ENCODE results near the gene INHBB.

Gene INHBB

DNA sequence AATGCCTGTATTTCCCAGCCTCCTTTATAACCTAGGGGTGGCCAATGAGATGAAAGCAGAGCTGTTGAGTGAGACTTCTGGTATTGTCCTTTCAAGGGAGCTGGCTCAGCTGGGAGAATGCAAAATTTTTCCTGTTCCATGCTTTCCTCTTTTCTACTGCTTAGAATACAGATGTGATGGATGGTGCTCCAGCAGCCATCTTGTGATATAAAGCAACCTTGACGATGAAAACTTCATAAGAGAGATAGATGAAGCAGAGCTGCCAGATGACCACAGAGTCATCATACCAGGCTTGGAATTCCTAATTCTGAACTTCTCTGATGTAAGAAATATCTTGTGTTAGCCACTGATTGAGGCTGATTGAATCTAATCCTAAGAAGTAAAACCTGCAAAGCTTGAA is 11.9 kb upstream of the INHBB start:
- TF ChIP-seq POLR2AphosphoS5 (IDR thresholded peaks at IDR 0.05; ENCODE audit: low read depth) (no peak), SPI1 (IDR thresholded peaks at IDR 0.05; ENCODE audit: borderline replicate concordance, low read depth) (no peak), GABPA (IDR thresholded peaks at IDR 0.05; ENCODE audit: low read depth) (no peak)
- TF ChIP-seq, protein P1, sequence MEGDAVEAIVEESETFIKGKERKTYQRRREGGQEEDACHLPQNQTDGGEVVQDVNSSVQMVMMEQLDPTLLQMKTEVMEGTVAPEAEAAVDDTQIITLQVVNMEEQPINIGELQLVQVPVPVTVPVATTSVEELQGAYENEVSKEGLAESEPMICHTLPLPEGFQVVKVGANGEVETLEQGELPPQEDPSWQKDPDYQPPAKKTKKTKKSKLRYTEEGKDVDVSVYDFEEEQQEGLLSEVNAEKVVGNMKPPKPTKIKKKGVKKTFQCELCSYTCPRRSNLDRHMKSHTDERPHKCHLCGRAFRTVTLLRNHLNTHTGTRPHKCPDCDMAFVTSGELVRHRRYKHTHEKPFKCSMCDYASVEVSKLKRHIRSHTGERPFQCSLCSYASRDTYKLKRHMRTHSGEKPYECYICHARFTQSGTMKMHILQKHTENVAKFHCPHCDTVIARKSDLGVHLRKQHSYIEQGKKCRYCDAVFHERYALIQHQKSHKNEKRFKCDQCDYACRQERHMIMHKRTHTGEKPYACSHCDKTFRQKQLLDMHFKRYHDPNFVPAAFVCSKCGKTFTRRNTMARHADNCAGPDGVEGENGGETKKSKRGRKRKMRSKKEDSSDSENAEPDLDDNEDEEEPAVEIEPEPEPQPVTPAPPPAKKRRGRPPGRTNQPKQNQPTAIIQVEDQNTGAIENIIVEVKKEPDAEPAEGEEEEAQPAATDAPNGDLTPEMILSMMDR (IDR thresholded peaks at IDR 0.05; ENCODE audit: insufficient read depth, low read length) = no peak
- TF ChIP-seq, protein P2, sequence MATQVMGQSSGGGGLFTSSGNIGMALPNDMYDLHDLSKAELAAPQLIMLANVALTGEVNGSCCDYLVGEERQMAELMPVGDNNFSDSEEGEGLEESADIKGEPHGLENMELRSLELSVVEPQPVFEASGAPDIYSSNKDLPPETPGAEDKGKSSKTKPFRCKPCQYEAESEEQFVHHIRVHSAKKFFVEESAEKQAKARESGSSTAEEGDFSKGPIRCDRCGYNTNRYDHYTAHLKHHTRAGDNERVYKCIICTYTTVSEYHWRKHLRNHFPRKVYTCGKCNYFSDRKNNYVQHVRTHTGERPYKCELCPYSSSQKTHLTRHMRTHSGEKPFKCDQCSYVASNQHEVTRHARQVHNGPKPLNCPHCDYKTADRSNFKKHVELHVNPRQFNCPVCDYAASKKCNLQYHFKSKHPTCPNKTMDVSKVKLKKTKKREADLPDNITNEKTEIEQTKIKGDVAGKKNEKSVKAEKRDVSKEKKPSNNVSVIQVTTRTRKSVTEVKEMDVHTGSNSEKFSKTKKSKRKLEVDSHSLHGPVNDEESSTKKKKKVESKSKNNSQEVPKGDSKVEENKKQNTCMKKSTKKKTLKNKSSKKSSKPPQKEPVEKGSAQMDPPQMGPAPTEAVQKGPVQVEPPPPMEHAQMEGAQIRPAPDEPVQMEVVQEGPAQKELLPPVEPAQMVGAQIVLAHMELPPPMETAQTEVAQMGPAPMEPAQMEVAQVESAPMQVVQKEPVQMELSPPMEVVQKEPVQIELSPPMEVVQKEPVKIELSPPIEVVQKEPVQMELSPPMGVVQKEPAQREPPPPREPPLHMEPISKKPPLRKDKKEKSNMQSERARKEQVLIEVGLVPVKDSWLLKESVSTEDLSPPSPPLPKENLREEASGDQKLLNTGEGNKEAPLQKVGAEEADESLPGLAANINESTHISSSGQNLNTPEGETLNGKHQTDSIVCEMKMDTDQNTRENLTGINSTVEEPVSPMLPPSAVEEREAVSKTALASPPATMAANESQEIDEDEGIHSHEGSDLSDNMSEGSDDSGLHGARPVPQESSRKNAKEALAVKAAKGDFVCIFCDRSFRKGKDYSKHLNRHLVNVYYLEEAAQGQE (IDR thresholded peaks at IDR 0.05; ENCODE audit: insufficient replicate concordance, low read depth) = no peak

DNA sequence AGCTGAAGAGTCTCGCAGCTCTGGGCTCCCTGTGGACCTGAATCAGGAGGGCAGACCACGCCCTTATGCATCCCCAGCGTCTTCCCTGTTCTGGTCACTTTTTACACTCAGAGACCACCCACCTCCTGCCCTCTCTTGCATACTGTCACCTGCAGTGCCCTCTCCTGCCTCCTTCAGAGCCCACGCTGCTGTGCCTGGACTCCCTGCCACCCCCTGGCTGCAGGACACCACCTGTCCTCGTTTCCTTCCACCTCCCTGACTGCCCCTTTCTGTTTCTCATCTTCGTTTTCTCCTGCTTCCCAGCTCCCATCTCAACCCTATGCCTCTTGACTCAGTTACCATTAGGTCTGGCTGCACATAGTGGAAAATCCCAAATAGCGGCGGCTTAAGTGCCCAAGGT is 9.2 kb upstream of the INHBB start:
- peak overlapping the region; percentile 71 for H3K27ac ChIP-seq (replicated peaks)
- TF ChIP-seq POLR2AphosphoS5 (IDR thresholded peaks at IDR 0.05; ENCODE audit: low read depth) = no peak
- TF ChIP-seq, protein P2 (IDR thresholded peaks at IDR 0.05; ENCODE audit: insufficient replicate concordance, low read depth) = no peak
- TF ChIP-seq GABPA (IDR thresholded peaks at IDR 0.05; ENCODE audit: low read depth) = no peak
- DNase-seq (ENCODE audit: low read depth in 1 of 2, low spot score in 1 of 2) = no peak

More for the DNA sequence above, 11.9 kb upstream of the INHBB start:
- Histone ChIP-seq H3K27ac (replicated peaks) (no peak overlapping the region), H3K4me3 (replicated peaks; ENCODE audit: insufficient read depth, low read length) (no peak overlapping the region), H3K27me3 (ENCODE audit: insufficient read depth, poor library complexity, severe bottlenecking) (no peaks in the 10 kb centered on the region)
- no peak for DNase-seq (ENCODE audit: low read depth in 1 of 2, low spot score in 1 of 2)

DNA sequence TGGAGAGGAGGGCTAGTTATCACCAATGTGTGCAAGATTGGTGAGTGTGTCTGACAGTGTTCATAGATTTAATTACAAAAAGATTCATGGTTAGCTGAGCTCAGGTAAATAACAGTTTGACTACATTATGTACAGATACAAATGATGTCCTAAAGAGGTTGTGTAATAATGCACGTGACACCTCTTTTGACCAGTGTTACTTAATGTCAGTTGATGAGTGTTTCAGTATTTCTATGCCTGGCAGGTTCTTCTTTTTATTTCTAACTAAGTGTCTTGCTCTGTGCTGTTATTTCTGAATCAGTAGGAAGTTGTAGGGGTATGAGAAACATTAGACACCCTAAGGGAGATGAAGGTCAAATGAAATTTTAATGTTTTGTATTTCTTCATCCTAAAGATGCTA is 7.9 kb upstream of the INHBB start:
- DNase-seq (ENCODE audit: low read depth in 1 of 2, low spot score in 1 of 2) = peak; percentile 53 to 68
- TF ChIP-seq, protein P2 (IDR thresholded peaks at IDR 0.05; ENCODE audit: insufficient replicate concordance, low read depth) = no peak
- no peak for TF ChIP-seq POLR2AphosphoS5 (IDR thresholded peaks at IDR 0.05; ENCODE audit: low read depth)
- TF ChIP-seq SPI1 (IDR thresholded peaks at IDR 0.05; ENCODE audit: borderline replicate concordance, low read depth) = no peak
- TF ChIP-seq GABPA (IDR thresholded peaks at IDR 0.05; ENCODE audit: low read depth) = no peak
- TF ChIP-seq, protein P1 (IDR thresholded peaks at IDR 0.05; ENCODE audit: insufficient read depth, low read length) = no peak
- Histone ChIP-seq H3K27ac (replicated peaks) (peak overlapping the region; percentile 71), H3K4me3 (replicated peaks; ENCODE audit: insufficient read depth, low read length) (no peak overlapping the region), H3K27me3 (ENCODE audit: insufficient read depth, poor library complexity, severe bottlenecking) (peaks cover 3% of the 10 kb centered on the region)

More for the DNA sequence above, 9.2 kb upstream of the INHBB start:
- Histone ChIP-seq H3K27me3 (ENCODE audit: insufficient read depth, poor library complexity, severe bottlenecking) (no peaks in the 10 kb centered on the region), H3K4me3 (replicated peaks; ENCODE audit: insufficient read depth, low read length) (no peak overlapping the region)
